Thyroid gland (tissue), 4 donors: ENCODE data around the gene ANK3.

Source experiments
- POLR2A ChIP-seq, 2 donors: fragments of 450-650 bp; IDR thresholded peaks; one replicate each; pipeline ENCODE4 v1.6.1; 2017; ENCODE audit warnings: antibody characterized with exemption in 2 of 2, mild to moderate bottlenecking in 2 of 2, moderate library complexity in 1 of 2
- TF ChIP-seq, protein P1 (sequence below), 6 experiments: fragments of 200-600 bp in 3 of 6; fragments of 450-650 bp in 3 of 6; sonication (generic) in 3 of 6; IDR thresholded peaks; one replicate each; pipeline ENCODE4 v1.5.1; 2016 to 2019; ENCODE audit warnings: antibody characterized with exemption in 6 of 6, mild to moderate bottlenecking in 2 of 6, inconsistent platforms in 1 of 6, moderate library complexity in 1 of 6

DNA sequence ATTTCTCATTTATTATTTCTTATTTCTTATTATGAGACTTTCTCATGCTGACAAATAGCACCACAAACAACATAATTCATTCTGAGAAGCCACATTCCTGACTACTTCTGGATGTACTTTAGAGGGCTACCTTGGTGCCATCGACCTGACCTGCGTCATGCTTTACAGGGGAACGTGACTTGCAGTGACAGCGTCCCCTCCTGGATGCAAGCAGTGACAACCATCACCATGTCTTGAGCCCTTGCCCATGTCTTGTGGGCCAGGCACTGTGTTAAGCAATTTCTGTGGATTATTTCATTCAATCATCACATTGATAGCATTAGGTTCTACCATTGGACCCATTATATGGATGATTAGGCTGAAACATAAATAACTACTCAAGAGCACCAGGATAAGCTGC is 137.0 kb downstream of the ANK3 start:
- TF ChIP-seq POLR2A (IDR thresholded peaks at IDR 0.05), result no peak
- TF ChIP-seq, protein P1, sequence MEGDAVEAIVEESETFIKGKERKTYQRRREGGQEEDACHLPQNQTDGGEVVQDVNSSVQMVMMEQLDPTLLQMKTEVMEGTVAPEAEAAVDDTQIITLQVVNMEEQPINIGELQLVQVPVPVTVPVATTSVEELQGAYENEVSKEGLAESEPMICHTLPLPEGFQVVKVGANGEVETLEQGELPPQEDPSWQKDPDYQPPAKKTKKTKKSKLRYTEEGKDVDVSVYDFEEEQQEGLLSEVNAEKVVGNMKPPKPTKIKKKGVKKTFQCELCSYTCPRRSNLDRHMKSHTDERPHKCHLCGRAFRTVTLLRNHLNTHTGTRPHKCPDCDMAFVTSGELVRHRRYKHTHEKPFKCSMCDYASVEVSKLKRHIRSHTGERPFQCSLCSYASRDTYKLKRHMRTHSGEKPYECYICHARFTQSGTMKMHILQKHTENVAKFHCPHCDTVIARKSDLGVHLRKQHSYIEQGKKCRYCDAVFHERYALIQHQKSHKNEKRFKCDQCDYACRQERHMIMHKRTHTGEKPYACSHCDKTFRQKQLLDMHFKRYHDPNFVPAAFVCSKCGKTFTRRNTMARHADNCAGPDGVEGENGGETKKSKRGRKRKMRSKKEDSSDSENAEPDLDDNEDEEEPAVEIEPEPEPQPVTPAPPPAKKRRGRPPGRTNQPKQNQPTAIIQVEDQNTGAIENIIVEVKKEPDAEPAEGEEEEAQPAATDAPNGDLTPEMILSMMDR (IDR thresholded peaks at IDR 0.05), result no peak
